Measurements from ENCODE around the gene SSH2. TPM values are rescaled to one million over a fixed set of nuclear protein-coding genes. Genes with fewer than 3 reads are reported as not detected.
A peak's percentile ranks its signal among the peaks of the same experiment; 100 is the strongest.
"Not testable (repeated sequence)": the region's sequence is repeated elsewhere in the genome, so short reads cannot be mapped to it uniquely, and the experiment has no call there.

SSH2 gene
- total RNA-seq, 2 donors from 2014 or later = 41.4 to 46.8 TPM

GRCh38 chr17:29862127-29862526 lies 67.9 kb downstream of the SSH2 start:
- H3K27me3 Mint-ChIP-seq (ENCODE audit: low read depth) = no peaks in the 10 kb centered on the region
- ATAC-seq (replicated peaks in 1 of 2) (no peak), DNase-seq (no peak)
- H3K36me3 Mint-ChIP-seq (ENCODE audit: insufficient read depth in 2 of 2) = peaks cover 4 to 6% of the 10 kb centered on the region in 2 donors
- no peaks in the 10 kb centered on the region for H3K4me1 Mint-ChIP-seq (ENCODE audit: low read depth)
- H3K4me3 Mint-ChIP-seq = no peak overlapping the region
- no peak overlapping the region for H3K27ac Mint-ChIP-seq
- H3K9me3 Mint-ChIP-seq = peaks cover 0 to under 1% of the 10 kb centered on the region in 2 donors

GRCh38 chr17:29859445-29859844 lies 70.6 kb downstream of the SSH2 start:
- not testable (repeated sequence) for H3K27ac Mint-ChIP-seq; H3K4me3 Mint-ChIP-seq; H3K4me1 Mint-ChIP-seq (ENCODE audit: low read depth); DNase-seq; H3K27me3 Mint-ChIP-seq (ENCODE audit: low read depth); H3K36me3 Mint-ChIP-seq (ENCODE audit: insufficient read depth in 2 of 2); H3K9me3 Mint-ChIP-seq; ATAC-seq (replicated peaks in 1 of 2)

GRCh38 chr17:29857823-29858222 lies 72.2 kb downstream of the SSH2 start:
- peaks cover 6 to 7% of the 10 kb centered on the region in 2 donors for H3K36me3 Mint-ChIP-seq (ENCODE audit: insufficient read depth in 2 of 2)
- H3K4me1 Mint-ChIP-seq (ENCODE audit: low read depth) = no peaks in the 10 kb centered on the region
- no peaks in the 10 kb centered on the region for H3K27me3 Mint-ChIP-seq (ENCODE audit: low read depth)
- DNase-seq (no peak), ATAC-seq (replicated peaks in 1 of 2) (no peak)
- H3K27ac Mint-ChIP-seq = no peak overlapping the region
- H3K9me3 Mint-ChIP-seq = peaks cover 0 to 3% of the 10 kb centered on the region in 2 donors
- H3K4me3 Mint-ChIP-seq = no peak overlapping the region

- not testable (repeated sequence) for H3K9me3 Mint-ChIP-seq; H3K4me1 Mint-ChIP-seq (ENCODE audit: low read depth); H3K36me3 Mint-ChIP-seq (ENCODE audit: insufficient read depth in 2 of 2); DNase-seq; H3K4me3 Mint-ChIP-seq; H3K27ac Mint-ChIP-seq; H3K27me3 Mint-ChIP-seq (ENCODE audit: low read depth); ATAC-seq (replicated peaks in 1 of 2)
These were observed 72.9 kb downstream of the SSH2 start for GRCh38 chr17:29857105-29857504.

- Mint-ChIP-seq H3K4me1 (ENCODE audit: low read depth) (no peaks in the 10 kb centered on the region), H3K27ac (no peak overlapping the region), H3K36me3 (ENCODE audit: insufficient read depth in 2 of 2) (peaks cover 6 to 7% of the 10 kb centered on the region in 2 donors), H3K9me3 (peaks cover 0 to 3% of the 10 kb centered on the region in 2 donors), H3K4me3 (no peak overlapping the region), H3K27me3 (ENCODE audit: low read depth) (no peaks in the 10 kb centered on the region)
- ATAC-seq (replicated peaks in 1 of 2) = no peak
- no peak for DNase-seq
These were observed 74.3 kb downstream of the SSH2 start for GRCh38 chr17:29855686-29856085.

GRCh38 chr17:29848737-29849136 lies 81.3 kb downstream of the SSH2 start:
- H3K27ac Mint-ChIP-seq = no peak overlapping the region
- H3K4me3 Mint-ChIP-seq = no peak overlapping the region
- H3K9me3 Mint-ChIP-seq = no peaks in the 10 kb centered on the region
- H3K4me1 Mint-ChIP-seq (ENCODE audit: low read depth) = peaks cover 6% of the 10 kb centered on the region
- no peak for DNase-seq
- no peaks in the 10 kb centered on the region for H3K36me3 Mint-ChIP-seq (ENCODE audit: insufficient read depth in 2 of 2)
- no peak for ATAC-seq (replicated peaks in 1 of 2)
- no peaks in the 10 kb centered on the region for H3K27me3 Mint-ChIP-seq (ENCODE audit: low read depth)

GRCh38 chr17:29847527-29848400 lies 82.3 kb downstream of the SSH2 start:
- H3K4me1 Mint-ChIP-seq (ENCODE audit: low read depth) = peaks cover 6% of the 10 kb centered on the region
- no peak for DNase-seq
- H3K36me3 Mint-ChIP-seq (ENCODE audit: insufficient read depth in 2 of 2) = no peaks in the 10 kb centered on the region
- no peak for ATAC-seq (replicated peaks in 1 of 2)
- H3K27me3 Mint-ChIP-seq (ENCODE audit: low read depth) = no peaks in the 10 kb centered on the region
- H3K4me3 Mint-ChIP-seq = no peak overlapping the region
- H3K9me3 Mint-ChIP-seq = no peaks in the 10 kb centered on the region
- H3K27ac Mint-ChIP-seq = no peak overlapping the region

- no peaks in the 10 kb centered on the region for H3K27me3 Mint-ChIP-seq (ENCODE audit: low read depth)
- peaks cover 6% of the 10 kb centered on the region for H3K4me1 Mint-ChIP-seq (ENCODE audit: low read depth)
- no peaks in the 10 kb centered on the region for H3K36me3 Mint-ChIP-seq (ENCODE audit: insufficient read depth in 2 of 2)
- H3K4me3 Mint-ChIP-seq = no peak overlapping the region
- no peak overlapping the region for H3K27ac Mint-ChIP-seq
- H3K9me3 Mint-ChIP-seq = no peaks in the 10 kb centered on the region
- DNase-seq (no peak), ATAC-seq (replicated peaks in 1 of 2) (no peak)
These were observed 82.9 kb downstream of the SSH2 start for GRCh38 chr17:29847118-29847517.

GRCh38 chr17:29846298-29846697 lies 83.7 kb downstream of the SSH2 start:
- DNase-seq (no peak), ATAC-seq (replicated peaks in 1 of 2) (no peak)
- Mint-ChIP-seq H3K4me1 (ENCODE audit: low read depth) (peaks cover 6% of the 10 kb centered on the region), H3K36me3 (ENCODE audit: insufficient read depth in 2 of 2) (no peaks in the 10 kb centered on the region), H3K27ac (no peak overlapping the region), H3K4me3 (no peak overlapping the region), H3K9me3 (no peaks in the 10 kb centered on the region), H3K27me3 (ENCODE audit: low read depth) (no peaks in the 10 kb centered on the region)

GRCh38 chr17:29844339-29845048 lies 85.5 kb downstream of the SSH2 start:
- no peak for ATAC-seq (replicated peaks in 1 of 2)
- no peak overlapping the region for H3K4me3 Mint-ChIP-seq

GRCh38 chr17:29840884-29841283 lies 89.1 kb downstream of the SSH2 start:
- H3K9me3 Mint-ChIP-seq = no peaks in the 10 kb centered on the region
- no peaks in the 10 kb centered on the region for H3K27me3 Mint-ChIP-seq (ENCODE audit: low read depth)
- no peaks in the 10 kb centered on the region for H3K36me3 Mint-ChIP-seq (ENCODE audit: insufficient read depth in 2 of 2)
- DNase-seq (no peak), ATAC-seq (replicated peaks in 1 of 2) (no peak)
- H3K4me3 Mint-ChIP-seq = no peak overlapping the region
- H3K4me1 Mint-ChIP-seq (ENCODE audit: low read depth) = peaks cover 6% of the 10 kb centered on the region
- H3K27ac Mint-ChIP-seq = no peak overlapping the region

More at GRCh38 chr17:29844339-29845048, 85.5 kb downstream of the SSH2 start:
- Mint-ChIP-seq H3K27me3 (ENCODE audit: low read depth) (no peaks in the 10 kb centered on the region), H3K4me1 (ENCODE audit: low read depth) (peaks cover 6% of the 10 kb centered on the region), H3K27ac (peak overlapping the region; percentile 28), H3K9me3 (no peaks in the 10 kb centered on the region), H3K36me3 (ENCODE audit: insufficient read depth in 2 of 2) (no peaks in the 10 kb centered on the region)
- no peak for DNase-seq

GRCh38 chr17:29839656-29840055 lies 90.4 kb downstream of the SSH2 start:
- H3K36me3 Mint-ChIP-seq (ENCODE audit: insufficient read depth in 2 of 2) = no peaks in the 10 kb centered on the region
- ATAC-seq (replicated peaks in 1 of 2) (no peak), DNase-seq (no peak)
- H3K27me3 Mint-ChIP-seq (ENCODE audit: low read depth) = no peaks in the 10 kb centered on the region
- H3K4me3 Mint-ChIP-seq = no peak overlapping the region
- H3K4me1 Mint-ChIP-seq (ENCODE audit: low read depth) = peaks cover 2% of the 10 kb centered on the region
- H3K9me3 Mint-ChIP-seq = no peaks in the 10 kb centered on the region
- no peak overlapping the region for H3K27ac Mint-ChIP-seq

- Mint-ChIP-seq H3K9me3 (no peaks in the 10 kb centered on the region), H3K4me1 (ENCODE audit: low read depth) (no peaks in the 10 kb centered on the region)
- no peak for ATAC-seq (replicated peaks in 1 of 2)
These were observed 91.1 kb downstream of the SSH2 start for GRCh38 chr17:29838961-29839360.

More at GRCh38 chr17:29838961-29839360, 91.1 kb downstream of the SSH2 start:
- no peaks in the 10 kb centered on the region for H3K27me3 Mint-ChIP-seq (ENCODE audit: low read depth)
- H3K27ac Mint-ChIP-seq = no peak overlapping the region
- DNase-seq = no peak
- H3K36me3 Mint-ChIP-seq (ENCODE audit: insufficient read depth in 2 of 2) = no peaks in the 10 kb centered on the region
- no peak overlapping the region for H3K4me3 Mint-ChIP-seq

Data from activated T-cell treated with anti-CD3 and anti-CD28 coated beads, Interleukin-2, amount 50 U/mL, for 72 hours (primary cell).